Cardiac septum (tissue), 1 donor: ENCODE data around the gene ADAMTS13. TPM values are rescaled to one million over a fixed set of nuclear protein-coding genes. Genes with fewer than 3 reads are reported as not detected.
"Not testable (repeated sequence)": the region's sequence is repeated elsewhere in the genome, so short reads cannot be mapped to it uniquely, and the experiment has no call there.

Source experiments
- DNase-seq: peaks from one replicate; pipeline ENCODE4 v3.0.0-alpha.2; 2020; ENCODE audit warnings: low spot score
- intact Hi-C: fragments of 100-400 bp; cut with DNase I; formaldehyde crosslinking; loops from one replicate; pipeline ENCODE4 v1.14.0; 2022
- total RNA-seq: library from RNA; stranded (reverse); fragmentation: NEBNext Ultra II Directional; extraction: Animal tissue kit (Norgen Biotek cat#: 25700); gene quantifications from one replicate; pipeline ENCODE4 v1.2.1, GENCODE V29; 2021
- donor health status: DM: no; HTN: no; CAD: no.

The ADAMTS13 gene
- total RNA-seq, 1 donor from 2014 or later = 3.3 TPM

DNA sequence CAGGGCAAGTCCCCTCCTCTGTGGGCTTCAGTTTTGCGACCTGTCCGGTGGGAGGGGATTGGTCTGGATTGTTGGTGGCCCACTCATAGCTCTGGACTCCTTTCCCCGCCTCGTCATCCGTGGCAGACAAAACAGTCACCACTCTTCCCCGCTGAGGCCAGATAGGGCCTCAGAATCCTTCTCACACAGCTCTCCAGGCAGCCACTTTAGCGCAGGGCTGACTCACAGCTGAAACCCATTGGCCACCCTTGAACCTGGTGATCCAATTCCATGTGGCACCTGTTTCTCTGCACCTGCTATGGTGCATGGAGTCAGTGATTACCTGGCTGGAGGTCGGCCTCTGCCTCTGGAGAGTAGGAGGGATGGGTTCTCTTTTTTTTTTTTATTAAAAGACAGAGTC lies 21.8 kb downstream of the ADAMTS13 start:
- no peak for DNase-seq
- intact Hi-C loops = no loop called here

DNA sequence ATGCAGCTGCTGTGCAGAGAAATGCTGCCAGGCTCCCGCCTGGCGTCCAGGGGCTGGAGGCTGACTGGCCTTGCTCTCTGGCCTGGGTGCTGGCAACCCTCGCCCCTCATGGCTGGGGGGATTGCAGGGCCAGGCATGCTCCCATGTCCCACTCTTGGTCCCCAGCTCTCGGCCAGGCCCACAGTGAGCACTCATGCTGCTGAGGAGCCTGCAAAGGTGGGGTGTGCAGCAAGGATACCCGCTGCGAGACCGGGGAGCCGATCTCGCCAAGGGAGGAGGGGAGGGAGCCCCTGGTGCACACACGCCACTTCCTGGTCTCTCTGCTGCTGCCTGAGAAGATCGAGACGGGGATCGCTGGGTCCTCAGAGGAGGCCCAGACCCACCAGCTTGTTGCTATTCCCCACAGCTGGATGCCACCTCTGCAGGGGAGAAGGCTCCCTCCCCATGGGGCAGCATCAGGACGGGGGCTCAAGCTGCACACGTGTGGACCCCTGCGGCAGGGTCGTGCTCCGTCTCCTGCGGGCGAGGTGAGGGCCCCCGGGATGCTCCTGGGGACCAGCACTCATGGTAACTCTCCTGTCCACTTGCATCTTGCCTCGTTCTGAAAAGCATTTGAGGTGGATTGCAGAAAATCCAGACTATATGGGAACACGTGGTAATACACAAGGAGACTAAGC lies 23.3 kb downstream of the ADAMTS13 start:
- intact Hi-C loops = no loop called here
- no peak for DNase-seq

DNA sequence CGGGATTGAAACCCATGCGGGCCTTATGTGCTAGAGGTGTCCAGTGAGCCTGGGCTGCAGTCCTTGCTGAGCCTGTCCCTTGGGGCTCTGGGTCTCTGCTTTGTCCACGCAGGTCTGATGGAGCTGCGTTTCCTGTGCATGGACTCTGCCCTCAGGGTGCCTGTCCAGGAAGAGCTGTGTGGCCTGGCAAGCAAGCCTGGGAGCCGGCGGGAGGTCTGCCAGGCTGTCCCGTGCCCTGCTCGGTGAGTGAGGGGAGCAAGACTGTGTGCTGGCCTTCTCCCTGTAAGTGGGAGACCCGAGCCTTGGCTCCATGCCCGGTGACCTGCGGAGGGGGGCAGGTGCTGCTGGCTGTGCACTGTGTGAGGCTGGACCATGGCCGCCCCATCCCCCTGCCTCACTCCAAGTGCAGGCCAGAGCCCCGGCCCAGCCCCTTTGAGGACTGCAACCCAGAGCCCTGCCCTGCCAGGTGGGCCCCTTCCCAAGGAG lies 26.4 kb downstream of the ADAMTS13 start:
- DNase-seq = no peak
- intact Hi-C loops = no loop called here

DNA sequence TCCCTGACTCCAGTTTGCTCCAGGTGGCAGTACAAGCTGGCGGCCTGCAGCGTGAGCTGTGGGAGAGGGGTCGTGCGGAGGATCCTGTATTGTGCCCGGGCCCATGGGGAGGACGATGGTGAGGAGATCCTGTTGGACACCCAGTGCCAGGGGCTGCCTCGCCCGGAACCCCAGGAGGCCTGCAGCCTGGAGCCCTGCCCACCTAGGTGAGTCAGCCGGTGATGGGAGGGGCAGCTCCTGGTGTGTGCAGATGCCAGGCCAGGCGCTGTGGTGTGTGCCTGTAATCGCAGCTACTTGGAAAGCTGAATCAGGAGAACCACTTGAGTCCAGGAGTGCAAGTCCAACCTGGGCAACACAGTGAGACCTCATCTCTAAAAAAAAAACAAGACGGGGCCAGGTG lies 27.6 kb downstream of the ADAMTS13 start:
- DNase-seq = no peak
- intact Hi-C loops = no loop called here

DNA sequence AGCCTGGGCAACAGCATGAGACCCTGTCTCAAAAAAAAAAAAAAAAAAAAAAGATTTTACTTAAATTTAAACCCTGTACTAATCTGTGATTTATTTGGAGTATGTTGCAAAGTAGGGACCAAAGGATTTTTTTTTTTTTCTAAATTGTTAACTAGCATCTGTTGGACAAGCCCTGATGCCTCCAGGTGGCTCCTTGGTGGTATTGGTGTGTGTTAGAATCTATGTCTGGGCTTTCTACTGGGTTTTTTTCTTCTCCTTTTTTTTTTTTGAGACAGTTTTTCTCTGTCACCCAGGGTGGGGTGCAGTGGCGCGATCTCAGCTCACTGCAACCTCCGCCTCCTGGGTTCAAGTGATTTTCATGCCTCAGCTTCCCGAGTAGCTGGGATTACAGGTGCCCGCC lies 29.7 kb downstream of the ADAMTS13 start:
- intact Hi-C loops, DNase-seq: not testable (repeated sequence)

DNA sequence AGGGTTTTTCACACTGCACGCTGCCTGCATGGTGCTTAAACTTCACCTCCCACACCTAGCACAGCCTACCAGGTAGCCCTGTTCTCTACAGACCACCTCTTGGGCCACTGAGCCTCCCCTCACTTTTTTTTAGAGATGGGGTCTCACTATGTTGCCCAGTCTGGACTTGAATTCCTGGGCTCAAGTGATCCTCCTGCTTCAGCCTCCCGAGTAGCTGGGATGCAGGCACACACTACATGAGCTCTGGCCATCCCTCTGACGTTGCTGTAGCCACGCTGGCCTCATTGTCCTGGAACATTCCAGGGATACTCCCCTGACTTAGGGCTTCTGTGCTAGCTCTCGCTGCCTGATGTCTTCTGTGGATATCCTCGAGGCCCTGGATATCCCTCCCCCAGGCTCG lies 30.4 kb downstream of the ADAMTS13 start:
- intact Hi-C loops = no loop called here
- no peak for DNase-seq

DNA sequence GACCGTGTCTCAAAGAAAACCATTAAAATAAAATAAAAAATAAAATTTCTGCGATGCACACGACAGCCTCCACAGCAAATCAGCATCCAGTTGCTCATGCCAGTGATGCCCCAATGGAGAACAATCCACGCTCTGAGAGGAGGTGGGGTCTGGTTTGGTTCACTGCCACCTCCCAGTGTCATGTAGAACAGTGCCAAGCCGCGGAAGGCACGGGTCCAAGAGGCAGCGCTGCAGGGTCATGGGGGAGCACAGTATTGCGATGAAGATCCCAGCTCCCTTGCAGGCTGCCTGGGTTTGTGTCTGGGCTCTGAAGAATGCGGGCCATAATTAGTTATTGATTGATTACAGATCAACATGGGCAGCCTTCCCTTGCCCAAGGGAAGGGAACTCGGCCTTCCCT lies 31.5 kb downstream of the ADAMTS13 start:
- no peak for DNase-seq
- intact Hi-C loops = no loop called here

DNA sequence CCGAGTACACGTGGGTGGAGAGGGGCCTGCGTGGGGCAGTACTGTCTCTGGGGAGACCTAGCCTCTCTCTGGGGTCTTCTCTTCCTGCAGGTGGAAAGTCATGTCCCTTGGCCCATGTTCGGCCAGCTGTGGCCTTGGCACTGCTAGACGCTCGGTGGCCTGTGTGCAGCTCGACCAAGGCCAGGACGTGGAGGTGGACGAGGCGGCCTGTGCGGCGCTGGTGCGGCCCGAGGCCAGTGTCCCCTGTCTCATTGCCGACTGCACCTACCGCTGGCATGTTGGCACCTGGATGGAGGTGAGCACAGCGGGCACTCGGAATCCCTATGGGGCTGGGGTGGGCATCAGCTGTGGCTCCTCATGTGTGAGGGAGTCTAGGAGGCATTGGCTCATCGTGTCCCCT lies 32.2 kb downstream of the ADAMTS13 start:
- DNase-seq = no peak
- intact Hi-C loops = no loop called here

DNA sequence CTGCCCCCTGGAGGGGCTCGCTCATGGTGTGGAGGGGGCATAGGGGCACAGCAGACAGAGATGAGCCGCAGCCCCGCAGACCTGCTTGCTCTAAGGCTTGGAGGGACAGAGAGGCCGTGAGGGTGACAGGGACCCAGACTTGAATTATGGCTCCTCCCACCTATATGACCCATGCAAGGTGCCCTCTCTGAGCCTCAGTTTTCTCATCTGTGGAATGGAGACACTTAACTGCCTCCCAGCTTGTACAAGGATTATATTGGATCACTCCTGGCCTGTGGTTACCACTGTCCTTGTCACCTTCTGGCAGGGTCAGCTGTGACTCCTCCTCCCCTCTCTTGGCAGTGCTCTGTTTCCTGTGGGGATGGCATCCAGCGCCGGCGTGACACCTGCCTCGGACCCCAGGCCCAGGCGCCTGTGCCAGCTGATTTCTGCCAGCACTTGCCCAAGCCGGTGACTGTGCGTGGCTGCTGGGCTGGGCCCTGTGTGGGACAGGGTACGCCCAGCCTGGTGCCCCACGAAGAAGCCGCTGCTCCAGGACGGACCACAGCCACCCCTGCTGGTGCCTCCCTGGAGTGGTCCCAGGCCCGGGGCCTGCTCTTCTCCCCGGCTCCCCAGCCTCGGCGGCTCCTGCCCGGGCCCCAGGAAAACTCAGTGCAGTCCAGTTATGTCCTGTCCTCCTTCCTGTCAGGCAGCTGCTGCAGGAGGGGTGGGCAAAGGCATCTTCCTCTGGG lies 32.9 kb downstream of the ADAMTS13 start:
- intact Hi-C loops = loop anchor here (5.0 kb wide), 1 partner anchor 38 kb away; the partner anchor contains the start of gene REXO4
- DNase-seq = no peak

DNA sequence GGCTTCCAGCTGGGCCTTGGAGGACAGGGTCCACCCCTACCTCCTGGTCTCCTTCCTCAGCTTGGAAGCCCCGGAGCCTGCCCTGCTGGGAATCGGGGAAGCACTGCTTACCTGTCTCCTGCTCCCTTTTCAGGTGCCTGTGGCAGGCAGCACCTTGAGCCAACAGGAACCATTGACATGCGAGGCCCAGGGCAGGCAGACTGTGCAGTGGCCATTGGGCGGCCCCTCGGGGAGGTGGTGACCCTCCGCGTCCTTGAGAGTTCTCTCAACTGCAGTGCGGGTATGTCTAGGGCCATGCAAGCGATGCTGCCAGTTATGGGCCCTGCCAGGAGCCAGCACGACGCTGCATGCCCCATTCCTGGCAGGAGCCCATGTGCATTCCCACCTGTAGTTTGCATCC lies 33.8 kb downstream of the ADAMTS13 start:
- DNase-seq = no peak
- intact Hi-C loops = loop anchor here (5.0 kb wide), 1 partner anchor 39 kb away; the partner anchor contains the start of gene REXO4

DNA sequence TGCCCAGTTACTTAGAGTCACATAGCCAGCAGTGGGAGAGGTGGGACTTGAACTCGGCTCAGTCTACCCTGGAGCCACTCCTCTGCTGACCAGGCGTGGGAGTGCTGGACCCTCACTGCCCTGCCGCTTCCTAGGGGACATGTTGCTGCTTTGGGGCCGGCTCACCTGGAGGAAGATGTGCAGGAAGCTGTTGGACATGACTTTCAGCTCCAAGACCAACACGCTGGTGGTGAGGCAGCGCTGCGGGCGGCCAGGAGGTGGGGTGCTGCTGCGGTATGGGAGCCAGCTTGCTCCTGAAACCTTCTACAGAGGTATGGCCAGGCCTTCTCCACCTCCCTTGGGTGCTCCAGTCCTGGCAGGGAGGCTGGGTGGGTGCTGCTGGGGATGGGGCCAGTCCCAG lies 34.2 kb downstream of the ADAMTS13 start:
- intact Hi-C loops = loop anchor here (5.0 kb wide), 1 partner anchor 39 kb away; the partner anchor contains the start of gene REXO4
- no peak for DNase-seq

DNA sequence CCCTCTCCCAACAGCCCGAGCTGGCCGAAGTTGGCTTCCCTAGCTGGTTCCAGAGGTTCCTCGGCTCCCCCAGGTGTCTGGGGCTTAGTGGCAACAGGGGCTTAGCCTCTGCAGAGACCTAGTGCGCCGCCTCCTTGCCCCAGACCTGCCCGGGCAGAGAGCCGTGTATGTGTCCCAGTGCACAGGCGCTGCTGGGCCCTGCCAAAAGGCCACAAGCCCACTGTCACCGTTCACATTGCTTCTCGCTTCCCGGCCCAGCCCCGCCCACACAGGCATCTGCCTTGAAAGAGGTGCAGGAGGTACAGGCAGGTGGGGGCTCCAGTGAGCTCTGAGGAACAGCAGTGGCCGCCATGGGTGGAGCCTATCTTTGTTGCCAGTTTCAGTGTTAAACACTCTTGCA lies 35.1 kb downstream of the ADAMTS13 start:
- DNase-seq = no peak
- intact Hi-C loops = loop anchor here (5.0 kb wide), 1 partner anchor 40 kb away; the partner anchor contains the start of gene REXO4

DNA sequence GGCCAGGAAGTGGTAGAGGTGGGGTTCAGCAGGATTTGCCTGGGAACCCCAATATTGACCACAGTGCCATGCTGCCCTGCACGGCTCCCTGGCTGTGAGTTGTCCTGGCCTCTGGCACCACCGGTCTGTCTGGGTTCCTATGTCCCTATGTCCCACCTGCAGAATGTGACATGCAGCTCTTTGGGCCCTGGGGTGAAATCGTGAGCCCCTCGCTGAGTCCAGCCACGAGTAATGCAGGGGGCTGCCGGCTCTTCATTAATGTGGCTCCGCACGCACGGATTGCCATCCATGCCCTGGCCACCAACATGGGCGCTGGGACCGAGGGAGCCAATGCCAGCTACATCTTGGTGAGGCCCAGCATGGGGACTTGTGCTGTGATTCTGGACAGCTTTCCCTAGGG lies 35.6 kb downstream of the ADAMTS13 start:
- intact Hi-C loops = loop anchor here (5.0 kb wide), 1 partner anchor 40 kb away; the partner anchor contains the start of gene REXO4
- DNase-seq = no peak

DNA sequence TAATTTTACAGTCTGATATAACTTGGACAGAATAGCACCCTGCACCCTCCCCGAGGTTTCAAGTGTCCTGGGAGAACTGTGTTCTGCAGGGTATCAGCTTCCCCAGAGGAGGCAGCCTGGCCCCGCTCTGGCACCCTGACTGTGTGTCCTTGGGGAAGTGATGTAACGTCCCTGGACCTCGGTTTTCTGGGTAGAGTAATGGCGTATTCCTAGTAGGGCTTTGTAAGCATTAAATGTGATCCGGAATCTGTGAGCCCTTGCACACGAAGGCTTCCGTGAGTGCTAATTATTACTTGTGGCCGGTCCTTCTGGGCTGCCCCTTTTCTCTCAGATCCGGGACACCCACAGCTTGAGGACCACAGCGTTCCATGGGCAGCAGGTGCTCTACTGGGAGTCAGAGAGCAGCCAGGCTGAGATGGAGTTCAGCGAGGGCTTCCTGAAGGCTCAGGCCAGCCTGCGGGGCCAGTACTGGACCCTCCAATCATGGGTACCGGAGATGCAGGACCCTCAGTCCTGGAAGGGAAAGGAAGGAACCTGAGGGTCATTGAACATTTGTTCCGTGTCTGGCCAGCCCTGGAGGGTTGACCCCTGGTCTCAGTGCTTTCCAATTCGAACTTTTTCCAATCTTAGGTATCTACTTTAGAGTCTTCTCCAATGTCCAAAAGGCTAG lies 36.6 kb downstream of the ADAMTS13 start:
- DNase-seq = no peak
- intact Hi-C loops = loop anchor here (5.0 kb wide), 1 partner anchor 41 kb away; the partner anchor contains the start of gene REXO4

DNA sequence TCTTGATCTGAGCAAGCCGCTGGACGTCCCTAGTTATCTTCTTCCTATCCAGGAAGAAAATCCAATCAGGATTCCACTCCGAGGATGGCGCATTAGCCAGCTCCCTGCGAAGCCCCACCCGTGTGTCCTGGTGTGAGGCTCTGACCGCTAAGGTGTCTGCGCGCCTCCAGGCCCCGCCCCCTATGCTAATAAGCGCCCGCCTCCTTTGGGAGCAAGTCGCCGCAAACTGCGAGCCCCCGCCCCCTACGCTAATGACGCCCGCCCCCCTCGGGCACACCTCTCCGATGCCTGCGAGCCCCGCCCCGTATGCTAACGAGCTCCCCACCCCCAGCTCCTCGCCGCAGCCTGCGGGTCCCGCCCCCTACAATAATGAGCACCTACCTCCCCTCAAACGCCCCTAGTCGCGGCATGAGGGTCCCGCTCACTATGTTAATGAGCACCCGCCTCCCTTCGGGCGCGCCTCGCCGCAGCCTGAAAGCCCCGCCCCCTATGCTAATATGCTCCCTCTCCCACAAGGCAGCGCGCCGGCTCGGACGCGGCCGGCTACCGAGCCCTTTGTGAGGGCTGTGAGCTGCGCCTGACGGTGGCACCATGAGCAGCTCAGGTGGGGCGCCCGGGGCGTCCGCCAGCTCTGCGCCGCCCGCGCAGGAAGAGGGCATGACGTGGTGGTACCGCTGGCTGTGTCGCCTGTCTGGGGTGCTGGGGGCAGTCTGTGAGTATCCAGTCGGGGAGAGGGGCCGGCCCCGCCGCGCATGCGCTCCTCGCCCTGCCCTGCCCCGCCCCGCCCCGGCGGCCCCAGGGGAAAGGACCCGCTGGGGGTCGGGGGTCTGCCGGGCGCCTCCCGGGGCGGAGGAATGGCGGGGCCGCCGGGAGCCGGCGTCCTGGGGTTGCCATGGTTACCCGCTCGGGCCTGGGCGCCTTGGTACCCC lies 37.6 kb downstream of the ADAMTS13 start, which contains the start of gene CACFD1:
Gene CACFD1, plus strand, starts transcription at position 503 of the 929 bp plus-strand sequence. Its CDS starts 89 bp downstream, at position 592.
- intact Hi-C loops = loop anchor here (5.0 kb wide), 1 partner anchor 42 kb away; the partner anchor contains the start of gene REXO4
- peak; percentile 98 for DNase-seq

DNA sequence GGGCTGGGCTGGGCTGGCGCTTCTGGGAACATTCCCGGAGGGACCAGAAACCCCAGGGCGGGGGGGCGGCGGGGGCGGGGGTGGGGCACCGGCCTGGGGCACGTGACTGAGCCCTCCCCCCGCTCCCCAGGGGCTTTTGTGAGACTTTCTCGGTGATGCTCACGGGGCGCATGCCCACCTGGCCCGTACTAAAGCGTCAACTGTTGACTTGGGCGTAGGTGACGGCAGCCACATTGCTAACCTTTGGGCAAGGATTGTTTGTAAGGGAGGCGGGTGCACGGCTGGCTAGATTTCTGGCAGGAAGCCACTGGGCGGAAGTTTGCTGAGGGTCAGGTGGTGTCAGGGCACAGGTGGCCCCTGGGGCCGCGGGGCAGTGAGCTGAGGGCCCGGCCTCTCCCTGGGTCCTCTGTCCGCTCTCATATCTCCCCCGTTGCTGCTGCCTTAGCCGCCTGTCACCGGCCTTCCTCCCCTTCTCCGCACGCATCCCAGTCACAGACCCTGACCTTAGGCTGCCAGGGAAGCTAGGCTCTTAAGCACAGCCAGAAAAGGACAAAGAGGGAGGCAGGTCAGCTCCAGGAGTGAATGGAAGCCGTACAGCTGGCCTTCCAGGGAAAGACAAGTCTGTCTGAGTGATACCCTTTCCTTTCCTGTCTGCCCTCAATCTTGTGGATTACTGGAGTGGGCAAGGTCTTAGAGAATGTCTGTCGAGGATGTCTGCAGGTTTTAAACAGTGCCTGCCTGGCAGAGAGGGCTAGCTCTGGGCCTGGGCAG lies 38.4 kb downstream of the ADAMTS13 start:
- no peak for DNase-seq
- intact Hi-C loops = no loop called here

DNA sequence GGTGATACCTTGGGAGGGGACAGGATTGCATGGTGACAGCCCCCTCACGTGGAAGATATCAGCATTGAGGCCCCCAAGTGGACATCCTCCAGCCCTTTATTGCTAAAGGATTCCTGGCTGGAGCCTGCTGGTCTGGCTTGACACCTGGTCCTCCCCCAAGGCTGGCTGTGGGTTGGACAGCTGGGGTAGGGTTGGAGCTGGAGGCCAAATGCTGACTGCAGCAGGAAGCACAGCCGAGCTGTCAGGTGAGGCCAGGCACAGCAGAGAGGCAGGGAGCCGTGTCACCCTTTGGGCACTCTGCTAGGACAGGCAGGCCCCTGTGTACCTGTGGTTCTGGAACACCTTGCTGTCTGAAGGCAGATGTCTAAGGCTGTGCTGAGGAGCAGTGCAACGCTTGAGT lies 39.8 kb downstream of the ADAMTS13 start:
- DNase-seq = no peak
- intact Hi-C loops = no loop called here

DNA sequence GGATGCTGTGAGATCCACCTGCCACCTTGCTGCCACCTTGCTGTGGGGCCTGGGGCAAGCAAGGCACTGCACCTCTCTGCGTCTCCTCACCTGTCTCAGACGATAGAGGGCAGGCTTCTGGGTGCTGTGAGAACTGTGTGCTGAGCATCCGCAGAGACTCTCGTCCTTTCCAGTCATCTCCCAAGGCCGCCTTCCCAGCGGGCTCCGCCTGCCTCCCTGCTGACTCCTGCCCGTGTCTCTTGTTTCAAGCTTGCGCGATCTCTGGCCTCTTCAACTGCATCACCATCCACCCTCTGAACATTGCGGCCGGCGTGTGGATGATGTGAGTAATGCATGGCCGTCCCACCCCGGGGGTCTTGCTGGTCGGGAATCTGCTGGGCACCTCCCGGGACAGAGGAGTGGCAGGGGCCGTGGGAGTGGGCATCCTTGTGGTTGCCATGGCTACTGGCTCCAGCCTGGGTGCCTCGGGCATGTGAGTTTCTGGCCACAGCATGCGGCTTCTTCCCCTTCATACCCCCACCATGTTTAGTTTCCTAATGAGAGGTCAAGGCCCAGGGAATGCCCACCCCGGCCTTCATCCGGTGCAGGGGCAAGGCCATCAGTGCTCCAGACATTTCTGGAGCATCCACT lies 41.2 kb downstream of the ADAMTS13 start:
- intact Hi-C loops = no loop called here
- no peak for DNase-seq
